Activated CD8-positive, alpha-beta memory T cell treated with anti-CD3 and anti-CD28 coated beads, Interleukin-2, amount 50 U/mL, for 4 hours (primary cell): ENCODE measurements around the gene IPCEF1.

Experiments
- DNase-seq: peaks from one replicate; pipeline ENCODE4 v3.0.0-alpha.2; 2020

IPCEF1 gene

GRCh38 chr6:154289818-154290508 lies 66.6 kb downstream of the IPCEF1 start:
- DNase-seq, result no peak

GRCh38 chr6:154285826-154286225 lies 70.8 kb downstream of the IPCEF1 start:
- DNase-seq, result no peak

- no peak for DNase-seq
Measured at GRCh38 chr6:154284313-154284853, 72.2 kb downstream of the IPCEF1 start.

GRCh38 chr6:154280521-154280920 lies 76.1 kb downstream of the IPCEF1 start:
- DNase-seq, result no peak

GRCh38 chr6:154277629-154278017 lies 79.0 kb downstream of the IPCEF1 start:
- DNase-seq, result peak; percentile 26

GRCh38 chr6:154276810-154277628 lies 79.6 kb downstream of the IPCEF1 start:
- DNase-seq, result no peak

GRCh38 chr6:154274168-154274567 lies 82.4 kb downstream of the IPCEF1 start:
- DNase-seq, result no peak

GRCh38 chr6:154268486-154268885 lies 88.1 kb downstream of the IPCEF1 start:
- DNase-seq, result no peak

GRCh38 chr6:154267508-154268106 lies 89.0 kb downstream of the IPCEF1 start:
- DNase-seq, result no peak

- DNase-seq, result no peak
Measured at GRCh38 chr6:154266560-154267099, 90.0 kb downstream of the IPCEF1 start.

GRCh38 chr6:154261688-154262397 lies 94.8 kb downstream of the IPCEF1 start:
- no peak for DNase-seq

- no peak for DNase-seq
Measured at GRCh38 chr6:154258064-154258757, 98.4 kb downstream of the IPCEF1 start.

- no peak for DNase-seq
Measured at GRCh38 chr6:154257067-154257466, 99.5 kb downstream of the IPCEF1 start.

- DNase-seq, result no peak
Measured at GRCh38 chr6:154252678-154253077, 103.9 kb downstream of the IPCEF1 start.

GRCh38 chr6:154251116-154251515 lies 105.5 kb downstream of the IPCEF1 start:
- no peak for DNase-seq

- no peak for DNase-seq
Measured at GRCh38 chr6:154249499-154250298, 106.9 kb downstream of the IPCEF1 start.

GRCh38 chr6:154247119-154247861 lies 109.3 kb downstream of the IPCEF1 start:
- DNase-seq, result no peak

GRCh38 chr6:154246723-154247118 lies 109.9 kb downstream of the IPCEF1 start:
- DNase-seq, result no peak

GRCh38 chr6:154245506-154245905 lies 111.1 kb downstream of the IPCEF1 start:
- DNase-seq, result no peak
